NT2/D1 (cell line): ENCODE results near the gene GDPD3.
A peak's percentile ranks its signal among the peaks of the same experiment; 100 is the strongest.

ENCODE experiments used
- DNase-seq: peaks from one replicate; pipeline ENCODE4 v3.0.0-alpha.2; 2011; ENCODE audit warnings: low read depth, low spot score
- H3K27me3 ChIP-seq: 2 replicates; pipeline ENCODE4 v1.6.0; 2011; ENCODE audit warnings: mild to moderate bottlenecking; ENCODE audit not compliant: insufficient read length, insufficient read depth
- H3K36me3 ChIP-seq: 2 replicates; pipeline ENCODE4 v1.6.1; 2011; ENCODE audit warnings: mild to moderate bottlenecking, low read length, mixed read lengths; ENCODE audit not compliant: insufficient read depth, insufficient read length
- H3K4me1 ChIP-seq: 2 replicates; pipeline ENCODE4 v1.5.1; 2011; ENCODE audit not compliant: insufficient read depth, insufficient read length
- H3K4me3 ChIP-seq: 2 replicates; pipeline ENCODE4 v1.5.1; 2011; ENCODE audit warnings: low read depth; ENCODE audit not compliant: insufficient read length
- H3K9ac ChIP-seq: 2 replicates; pipeline ENCODE4 v1.6.0; 2011; ENCODE audit warnings: low read depth; ENCODE audit not compliant: insufficient read length
- H3K9me3 ChIP-seq: 2 replicates; pipeline ENCODE4 v1.5.1; 2011; ENCODE audit warnings: mild to moderate bottlenecking, low read length; ENCODE audit not compliant: insufficient read depth
- SUZ12 ChIP-seq: IDR thresholded peaks from 2 replicates; pipeline ENCODE4 v1.6.1; 2011; ENCODE audit not compliant: insufficient read length, insufficient read depth; ENCODE audit errors: extremely low read depth
- YY1 ChIP-seq: IDR thresholded peaks from 2 replicates; pipeline ENCODE4 v1.6.1; 2011; ENCODE audit not compliant: insufficient read length, insufficient read depth
- ZNF274 ChIP-seq: IDR thresholded peaks from 2 replicates; pipeline ENCODE4 v1.6.1; 2011; ENCODE audit warnings: mild to moderate bottlenecking, low read depth, low read length

GDPD3 gene

GRCh38 chr16:30104492-30104891, 8.8 kb downstream of the GDPD3 start:
- no peak overlapping the region for H3K9ac ChIP-seq
- H3K36me3 ChIP-seq: peaks cover 18% of the 10 kb centered on the region
- H3K27me3 ChIP-seq: no peaks in the 10 kb centered on the region
- no peak overlapping the region for H3K4me3 ChIP-seq
- TF ChIP-seq YY1 (no peak), ZNF274 (no peak), SUZ12 (no peak)
- H3K9me3 ChIP-seq: 0 out of 2 replicates have a peak, but pooled peaks cover 6% of the 10 kb centered on the region
- DNase-seq: no peak
- no peaks in the 10 kb centered on the region for H3K4me1 ChIP-seq

GRCh38 chr16:30104090-30104489, 9.2 kb downstream of the GDPD3 start:
- H3K9ac ChIP-seq: no peak overlapping the region
- TF ChIP-seq ZNF274 (no peak), SUZ12 (no peak), YY1 (no peak)
- DNase-seq: no peak

GRCh38 chr16:30096862-30097563, 16.3 kb downstream of the GDPD3 start:
- TF ChIP-seq YY1 (no peak), ZNF274 (no peak), SUZ12 (no peak)
- Histone ChIP-seq H3K4me3 (peak overlapping the region; percentile 25), H3K27me3 (no peaks in the 10 kb centered on the region), H3K4me1 (peaks cover 17% of the 10 kb centered on the region), H3K36me3 (peaks cover 3% of the 10 kb centered on the region), H3K9me3 (peaks cover 35% of the 10 kb centered on the region), H3K9ac (peak overlapping the region; percentile 81)
- no peak for DNase-seq

More at GRCh38 chr16:30104090-30104489, 9.2 kb downstream of the GDPD3 start:
- peaks cover 18% of the 10 kb centered on the region for H3K36me3 ChIP-seq
- no peaks in the 10 kb centered on the region for H3K4me1 ChIP-seq
- 0 out of 2 replicates have a peak, but pooled peaks cover 8% of the 10 kb centered on the region for H3K9me3 ChIP-seq
- H3K4me3 ChIP-seq: no peak overlapping the region
- no peaks in the 10 kb centered on the region for H3K27me3 ChIP-seq

GRCh38 chr16:30096105-30096861, 17.1 kb downstream of the GDPD3 start, which contains the start of gene YPEL3:
Gene YPEL3 (minus strand): TSS chr16:30096213. CDS start chr16:30095482, 731 bp downstream.
- DNase-seq: peak; percentile 83
- TF ChIP-seq YY1: no peak
- no peak for TF ChIP-seq SUZ12
- no peak for TF ChIP-seq ZNF274
- peaks cover 17% of the 10 kb centered on the region for H3K4me1 ChIP-seq
- H3K4me3 ChIP-seq: peak within 1 kb of the TSS; percentile 31
- peak within 1 kb of the TSS; percentile 81 for H3K9ac ChIP-seq
- H3K36me3 ChIP-seq: peaks cover 3% of the 10 kb centered on the region
- peaks cover 35% of the 10 kb centered on the region for H3K9me3 ChIP-seq
- H3K27me3 ChIP-seq: no peaks in the 10 kb centered on the region

GRCh38 chr16:30095166-30096078, 17.9 kb downstream of the GDPD3 start:
- Histone ChIP-seq H3K4me1 (peaks cover 23% of the 10 kb centered on the region), H3K27me3 (no peaks in the 10 kb centered on the region), H3K9me3 (peaks cover 32% of the 10 kb centered on the region), H3K9ac (peak overlapping the region; percentile 78), H3K4me3 (peak overlapping the region; percentile 31), H3K36me3 (peaks cover 3% of the 10 kb centered on the region)
- TF ChIP-seq SUZ12: no peak
- TF ChIP-seq ZNF274: no peak
- TF ChIP-seq YY1: no peak
- no peak for DNase-seq

GRCh38 chr16:30094541-30095165, 18.7 kb downstream of the GDPD3 start:
- Histone ChIP-seq H3K36me3 (peaks cover 3% of the 10 kb centered on the region), H3K9me3 (peaks cover 30% of the 10 kb centered on the region), H3K4me1 (peaks cover 26% of the 10 kb centered on the region), H3K4me3 (no peak overlapping the region), H3K27me3 (no peaks in the 10 kb centered on the region), H3K9ac (no peak overlapping the region)
- no peak for DNase-seq
- TF ChIP-seq YY1: no peak
- no peak for TF ChIP-seq SUZ12
- TF ChIP-seq ZNF274: no peak
